ENCODE results near the gene UGT1A4. TPM values are rescaled to one million over a fixed set of nuclear protein-coding genes. Genes with fewer than 3 reads are reported as not detected.

UGT1A4 gene
- polyA plus RNA-seq, 1 experiment: not detected

- TF ChIP-seq, protein P1, sequence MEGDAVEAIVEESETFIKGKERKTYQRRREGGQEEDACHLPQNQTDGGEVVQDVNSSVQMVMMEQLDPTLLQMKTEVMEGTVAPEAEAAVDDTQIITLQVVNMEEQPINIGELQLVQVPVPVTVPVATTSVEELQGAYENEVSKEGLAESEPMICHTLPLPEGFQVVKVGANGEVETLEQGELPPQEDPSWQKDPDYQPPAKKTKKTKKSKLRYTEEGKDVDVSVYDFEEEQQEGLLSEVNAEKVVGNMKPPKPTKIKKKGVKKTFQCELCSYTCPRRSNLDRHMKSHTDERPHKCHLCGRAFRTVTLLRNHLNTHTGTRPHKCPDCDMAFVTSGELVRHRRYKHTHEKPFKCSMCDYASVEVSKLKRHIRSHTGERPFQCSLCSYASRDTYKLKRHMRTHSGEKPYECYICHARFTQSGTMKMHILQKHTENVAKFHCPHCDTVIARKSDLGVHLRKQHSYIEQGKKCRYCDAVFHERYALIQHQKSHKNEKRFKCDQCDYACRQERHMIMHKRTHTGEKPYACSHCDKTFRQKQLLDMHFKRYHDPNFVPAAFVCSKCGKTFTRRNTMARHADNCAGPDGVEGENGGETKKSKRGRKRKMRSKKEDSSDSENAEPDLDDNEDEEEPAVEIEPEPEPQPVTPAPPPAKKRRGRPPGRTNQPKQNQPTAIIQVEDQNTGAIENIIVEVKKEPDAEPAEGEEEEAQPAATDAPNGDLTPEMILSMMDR (IDR thresholded peaks at IDR 0.05; ENCODE audit: insufficient read depth, low read depth, low read length): no peak
- CTCF ChIA-PET: interaction anchor here (1.8 kb wide), 1 partner anchor 10 kb away, joined by 6 read pairs; no protein-coding TSS in a partner anchor
Observed at GRCh38 chr2:233690444-233690843, 28.1 kb upstream of the UGT1A4 start.

GRCh38 chr2:233691443-233692433 lies 26.8 kb upstream of the UGT1A4 start:
- CTCF ChIA-PET: interaction anchor here (1.8 kb wide), 1 partner anchor 11 kb away, joined by 6 read pairs; no protein-coding TSS in a partner anchor
- DNase-seq (ENCODE audit: low read depth): no peak
- Histone ChIP-seq H3K36me3 (ENCODE audit: control insufficient read depth, insufficient read depth, low read length) (no peaks in the 10 kb centered on the region), H3K4me3 (ENCODE audit: low read depth, low read length) (no peak overlapping the region), H3K27me3 (ENCODE audit: control insufficient read depth, insufficient read depth, low read length) (no peaks in the 10 kb centered on the region)
- POLR2A ChIA-PET: no interaction called here
- TF ChIP-seq, protein P1 (IDR thresholded peaks at IDR 0.05; ENCODE audit: insufficient read depth, low read depth, low read length): no peak

More at GRCh38 chr2:233690444-233690843, 28.1 kb upstream of the UGT1A4 start:
- POLR2A ChIA-PET: no interaction called here
- Histone ChIP-seq H3K27me3 (ENCODE audit: control insufficient read depth, insufficient read depth, low read length) (no peaks in the 10 kb centered on the region), H3K36me3 (ENCODE audit: control insufficient read depth, insufficient read depth, low read length) (no peaks in the 10 kb centered on the region), H3K4me3 (ENCODE audit: low read depth, low read length) (no peak overlapping the region)
- no peak for DNase-seq (ENCODE audit: low read depth)

GRCh38 chr2:233692648-233693047 lies 25.9 kb upstream of the UGT1A4 start, which contains the start of gene UGT1A6:
UGT1A6 (plus strand) TSS chr2:233692890; CDS start chr2:233693005, 115 bp downstream.
- no peaks in the 10 kb centered on the region for H3K36me3 ChIP-seq (ENCODE audit: control insufficient read depth, insufficient read depth, low read length)
- H3K4me3 ChIP-seq (ENCODE audit: low read depth, low read length): no peak within 1 kb of the TSS
- TF ChIP-seq, protein P1 (IDR thresholded peaks at IDR 0.05; ENCODE audit: insufficient read depth, low read depth, low read length): no peak
- DNase-seq (ENCODE audit: low read depth): no peak
- ChIA-PET CTCF (interaction anchor here (1.1 kb wide), 1 partner anchor 20 kb away, joined by 3 read pairs; the partner anchor contains the start of gene UGT1A5), POLR2A (no interaction called here)
- no peaks in the 10 kb centered on the region for H3K27me3 ChIP-seq (ENCODE audit: control insufficient read depth, insufficient read depth, low read length)

- ChIA-PET CTCF (no interaction called here), POLR2A (no interaction called here)
- TF ChIP-seq, protein P1 (IDR thresholded peaks at IDR 0.05; ENCODE audit: insufficient read depth, low read depth, low read length): no peak
- H3K36me3 ChIP-seq (ENCODE audit: control insufficient read depth, insufficient read depth, low read length): no peaks in the 10 kb centered on the region
- H3K27me3 ChIP-seq (ENCODE audit: control insufficient read depth, insufficient read depth, low read length): no peaks in the 10 kb centered on the region
- no peak for DNase-seq (ENCODE audit: low read depth)
- no peak overlapping the region for H3K4me3 ChIP-seq (ENCODE audit: low read depth, low read length)
Observed at GRCh38 chr2:233693963-233694362, 24.6 kb upstream of the UGT1A4 start.

DNA sequence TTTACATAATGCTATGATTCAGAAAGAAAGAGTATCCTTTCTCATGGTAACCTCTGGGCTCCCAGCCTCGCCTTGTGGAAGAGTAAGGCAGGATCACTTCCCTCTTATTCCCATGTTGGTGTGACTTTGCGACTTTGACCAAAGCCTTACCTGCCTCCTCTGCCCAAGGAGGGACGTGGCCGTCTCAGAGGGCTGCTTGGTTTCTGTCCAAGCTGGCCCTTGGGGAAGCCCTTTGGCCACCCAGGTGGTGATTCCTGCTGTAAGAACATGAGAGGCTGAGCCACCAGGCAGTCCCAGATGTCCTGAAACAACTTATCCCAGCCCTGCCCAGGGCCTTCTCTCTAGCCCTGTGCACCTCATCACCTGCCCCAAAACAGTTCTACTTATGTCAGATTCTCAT lies 19.8 kb upstream of the UGT1A4 start:
- H3K36me3 ChIP-seq (ENCODE audit: control insufficient read depth, insufficient read depth, low read length): no peaks in the 10 kb centered on the region
- POLR2A ChIA-PET: no interaction called here
- no peaks in the 10 kb centered on the region for H3K27me3 ChIP-seq (ENCODE audit: control insufficient read depth, insufficient read depth, low read length)
- TF ChIP-seq, protein P1 (IDR thresholded peaks at IDR 0.05; ENCODE audit: insufficient read depth, low read depth, low read length): no peak
- no peak for DNase-seq (ENCODE audit: low read depth)
- no peak overlapping the region for H3K4me3 ChIP-seq (ENCODE audit: low read depth, low read length)
- CTCF ChIA-PET: interaction anchor here (1.8 kb wide), 1 partner anchor 12 kb away, joined by 7 read pairs; no protein-coding TSS in a partner anchor
